Measurements from ENCODE around the gene ATAD3B.
"Not testable (repeated sequence)": the region's sequence is repeated elsewhere in the genome, so short reads cannot be mapped to it uniquely, and the experiment has no call there.

ATAD3B gene

GRCh38 chr1:1455934-1456333 is 15.6 kb upstream of the ATAD3B start:
- not testable (repeated sequence) for H3K36me3 ChIP-seq (ENCODE audit: control insufficient read depth, low read depth, low read length); H3K9me3 ChIP-seq (ENCODE audit: control insufficient read depth, low read depth, low read length); H3K27ac ChIP-seq (ENCODE audit: low read length); H3K27me3 ChIP-seq (ENCODE audit: control insufficient read depth, insufficient read depth, low read length); H3K9ac ChIP-seq (ENCODE audit: low read length); H3K4me3 ChIP-seq (ENCODE audit: low read length); H3K4me1 ChIP-seq (ENCODE audit: control insufficient read depth, low read depth, low read length)

DNA sequence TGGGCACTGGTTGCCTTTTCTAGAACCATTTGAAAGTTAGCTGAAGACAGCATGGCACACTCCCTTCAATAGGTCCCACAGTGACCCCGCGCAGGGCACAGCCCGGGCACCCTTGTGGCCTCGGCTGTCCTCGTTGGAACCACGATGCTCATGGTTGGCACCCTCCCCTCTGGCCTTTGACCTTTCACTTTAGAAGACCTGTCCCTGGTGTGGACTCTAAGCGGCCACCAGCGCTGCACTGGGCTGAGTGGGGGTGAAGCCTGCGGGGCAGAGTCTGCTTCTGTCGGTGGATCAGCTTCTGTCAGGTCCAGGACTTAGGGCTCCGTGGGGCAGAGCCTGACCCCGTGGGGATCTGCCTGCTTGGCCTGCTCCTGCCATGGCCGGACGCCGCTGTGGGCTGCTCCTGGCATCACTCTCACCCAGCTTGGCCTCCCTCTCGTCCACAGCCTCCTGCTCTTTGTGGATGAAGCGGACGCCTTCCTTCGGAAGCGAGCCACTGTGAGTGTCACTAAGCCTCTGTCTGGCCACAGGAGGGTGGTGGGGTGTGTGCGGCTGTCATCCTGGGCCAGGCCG is 14.8 kb upstream of the ATAD3B start:
- not testable (repeated sequence) for H3K4me3 ChIP-seq (ENCODE audit: low read length); H3K9me3 ChIP-seq (ENCODE audit: control insufficient read depth, low read depth, low read length); H3K9ac ChIP-seq (ENCODE audit: low read length); H3K27ac ChIP-seq (ENCODE audit: low read length); H3K36me3 ChIP-seq (ENCODE audit: control insufficient read depth, low read depth, low read length); H3K4me1 ChIP-seq (ENCODE audit: control insufficient read depth, low read depth, low read length); H3K27me3 ChIP-seq (ENCODE audit: control insufficient read depth, insufficient read depth, low read length)

DNA sequence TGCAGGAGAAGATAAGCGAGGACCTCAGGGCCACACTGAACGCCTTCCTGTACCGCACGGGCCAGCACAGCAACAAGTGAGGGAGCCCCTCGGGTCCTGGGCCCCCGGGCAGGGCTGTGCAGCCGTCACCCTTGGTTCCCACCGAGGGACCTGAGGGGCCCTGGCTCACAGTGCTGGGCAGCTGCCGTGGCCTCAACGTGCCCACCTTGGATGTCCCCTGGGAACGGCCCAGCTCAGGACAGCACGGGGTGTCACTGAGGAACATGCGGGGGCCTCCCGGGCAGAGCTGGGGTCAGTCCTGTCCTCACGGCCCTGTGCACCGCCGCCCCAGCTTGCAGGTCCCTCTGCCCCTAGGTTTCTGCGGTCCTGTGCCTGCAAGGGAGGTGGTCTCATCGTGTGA is 12.4 kb upstream of the ATAD3B start:
- not testable (repeated sequence) for H3K27me3 ChIP-seq (ENCODE audit: control insufficient read depth, insufficient read depth, low read length); H3K9me3 ChIP-seq (ENCODE audit: control insufficient read depth, low read depth, low read length); H3K36me3 ChIP-seq (ENCODE audit: control insufficient read depth, low read depth, low read length); H3K4me1 ChIP-seq (ENCODE audit: control insufficient read depth, low read depth, low read length); H3K4me3 ChIP-seq (ENCODE audit: low read length); H3K27ac ChIP-seq (ENCODE audit: low read length); H3K9ac ChIP-seq (ENCODE audit: low read length)

- not testable (repeated sequence) for H3K9ac ChIP-seq (ENCODE audit: low read length)
Observed at GRCh38 chr1:1459711-1460110, 11.9 kb upstream of the ATAD3B start.

GRCh38 chr1:1460540-1461130 is 10.9 kb upstream of the ATAD3B start:
- Histone ChIP-seq H3K4me3 (ENCODE audit: low read length) (no peak overlapping the region), H3K27me3 (ENCODE audit: control insufficient read depth, insufficient read depth, low read length) (no peaks in the 10 kb centered on the region), H3K9me3 (ENCODE audit: control insufficient read depth, low read depth, low read length) (no peaks in the 10 kb centered on the region), H3K36me3 (ENCODE audit: control insufficient read depth, low read depth, low read length) (no peaks in the 10 kb centered on the region), H3K4me1 (ENCODE audit: control insufficient read depth, low read depth, low read length) (no peaks in the 10 kb centered on the region), H3K9ac (ENCODE audit: low read length) (no peak overlapping the region), H3K27ac (ENCODE audit: low read length) (no peak overlapping the region)

More at GRCh38 chr1:1459711-1460110, 11.9 kb upstream of the ATAD3B start:
- not testable (repeated sequence) for H3K27me3 ChIP-seq (ENCODE audit: control insufficient read depth, insufficient read depth, low read length); H3K9me3 ChIP-seq (ENCODE audit: control insufficient read depth, low read depth, low read length); H3K27ac ChIP-seq (ENCODE audit: low read length); H3K4me1 ChIP-seq (ENCODE audit: control insufficient read depth, low read depth, low read length); H3K36me3 ChIP-seq (ENCODE audit: control insufficient read depth, low read depth, low read length); H3K4me3 ChIP-seq (ENCODE audit: low read length)

- H3K4me3 ChIP-seq (ENCODE audit: low read length), result no peak overlapping the region
- H3K27ac ChIP-seq (ENCODE audit: low read length), result no peak overlapping the region
- H3K4me1 ChIP-seq (ENCODE audit: control insufficient read depth, low read depth, low read length), result no peaks in the 10 kb centered on the region
- no peaks in the 10 kb centered on the region for H3K36me3 ChIP-seq (ENCODE audit: control insufficient read depth, low read depth, low read length)
- H3K9me3 ChIP-seq (ENCODE audit: control insufficient read depth, low read depth, low read length), result no peaks in the 10 kb centered on the region
- no peak overlapping the region for H3K9ac ChIP-seq (ENCODE audit: low read length)
- H3K27me3 ChIP-seq (ENCODE audit: control insufficient read depth, insufficient read depth, low read length), result no peaks in the 10 kb centered on the region
Observed at GRCh38 chr1:1461721-1462317, 9.7 kb upstream of the ATAD3B start.

GRCh38 chr1:1462318-1462966 is 9.1 kb upstream of the ATAD3B start:
- Histone ChIP-seq H3K9me3 (ENCODE audit: control insufficient read depth, low read depth, low read length) (no peaks in the 10 kb centered on the region), H3K4me3 (ENCODE audit: low read length) (no peak overlapping the region), H3K27ac (ENCODE audit: low read length) (no peak overlapping the region), H3K9ac (ENCODE audit: low read length) (no peak overlapping the region), H3K36me3 (ENCODE audit: control insufficient read depth, low read depth, low read length) (no peaks in the 10 kb centered on the region), H3K4me1 (ENCODE audit: control insufficient read depth, low read depth, low read length) (no peaks in the 10 kb centered on the region), H3K27me3 (ENCODE audit: control insufficient read depth, insufficient read depth, low read length) (no peaks in the 10 kb centered on the region)

DNA sequence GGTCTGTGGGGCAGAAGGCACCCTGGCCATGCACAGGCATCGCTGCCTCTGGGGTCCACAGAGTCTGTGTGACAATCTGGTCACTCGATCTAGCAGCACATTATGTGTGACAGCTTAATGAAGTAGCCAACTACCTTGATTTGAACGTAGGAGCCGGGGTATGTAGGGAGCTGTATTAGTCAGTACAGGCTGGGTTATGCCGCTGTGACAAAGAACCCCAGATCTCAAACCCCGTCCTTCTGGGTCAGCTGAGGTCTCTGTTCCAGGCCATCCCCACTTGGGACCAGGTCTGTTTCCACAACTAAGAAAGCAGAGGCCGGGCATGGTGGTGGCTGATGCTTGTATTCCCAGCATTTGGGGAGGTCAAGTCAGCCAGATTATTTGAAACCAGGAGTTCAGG is 8.3 kb upstream of the ATAD3B start:
- no peak overlapping the region for H3K27ac ChIP-seq (ENCODE audit: low read length)
- H3K9me3 ChIP-seq (ENCODE audit: control insufficient read depth, low read depth, low read length), result no peaks in the 10 kb centered on the region
- H3K36me3 ChIP-seq (ENCODE audit: control insufficient read depth, low read depth, low read length), result no peaks in the 10 kb centered on the region
- H3K27me3 ChIP-seq (ENCODE audit: control insufficient read depth, insufficient read depth, low read length), result no peaks in the 10 kb centered on the region
- no peak overlapping the region for H3K4me3 ChIP-seq (ENCODE audit: low read length)
- no peaks in the 10 kb centered on the region for H3K4me1 ChIP-seq (ENCODE audit: control insufficient read depth, low read depth, low read length)
- H3K9ac ChIP-seq (ENCODE audit: low read length), result no peak overlapping the region

GRCh38 chr1:1468196-1468985 is 3.2 kb upstream of the ATAD3B start:
- H3K27ac ChIP-seq (ENCODE audit: low read length); H3K27me3 ChIP-seq (ENCODE audit: control insufficient read depth, insufficient read depth, low read length); H3K9ac ChIP-seq (ENCODE audit: low read length); H3K36me3 ChIP-seq (ENCODE audit: control insufficient read depth, low read depth, low read length); H3K4me3 ChIP-seq (ENCODE audit: low read length); H3K9me3 ChIP-seq (ENCODE audit: control insufficient read depth, low read depth, low read length); H3K4me1 ChIP-seq (ENCODE audit: control insufficient read depth, low read depth, low read length): not testable (repeated sequence)

GRCh38 chr1:1470626-1471388 is 758 bp upstream of the ATAD3B start:
- H3K4me3 ChIP-seq (ENCODE audit: low read length), result peak overlapping the region; percentile 100
- H3K36me3 ChIP-seq (ENCODE audit: control insufficient read depth, low read depth, low read length), result no peaks in the 10 kb centered on the region
- peak overlapping the region; percentile 86 for H3K9ac ChIP-seq (ENCODE audit: low read length)
- no peaks in the 10 kb centered on the region for H3K27me3 ChIP-seq (ENCODE audit: control insufficient read depth, insufficient read depth, low read length)
- H3K9me3 ChIP-seq (ENCODE audit: control insufficient read depth, low read depth, low read length), result no peaks in the 10 kb centered on the region
- H3K27ac ChIP-seq (ENCODE audit: low read length), result peak overlapping the region; percentile 31
- H3K4me1 ChIP-seq (ENCODE audit: control insufficient read depth, low read depth, low read length), result no peaks in the 10 kb centered on the region
